CD4-positive, alpha-beta T cell (primary cell): ENCODE measurements around the gene ESR2. TPM values are rescaled to one million over a fixed set of nuclear protein-coding genes. Genes with fewer than 3 reads are reported as not detected.

Experiments used
- ATAC-seq: fragments of 200-7000 bp; cut with Tn5 transposase; one replicate; pipeline ENCODE4 v1.10.0; 2022; ENCODE audit warnings: mild to moderate bottlenecking; ENCODE audit not compliant: poor library complexity
- CTCF ChIA-PET: fragments of 350-600 bp; sonication (Branson Sonifier 250); formaldehyde crosslinking; loops from one replicate; lab custom pipeline; 2021; ENCODE audit warnings: antibody characterized with exemption, inconsistent platforms; lab: Charles Lee
- POLR2A ChIA-PET: fragments of 350-600 bp; sonication (Branson Sonifier 250); formaldehyde crosslinking; loops from one replicate; lab custom pipeline; 2021; ENCODE audit warnings: antibody characterized with exemption, inconsistent platforms; lab: Charles Lee
- DNase-seq, 14 experiments: peaks; one replicate each; pipeline ENCODE4 v3.0.0-alpha.2; 2013 to 2020; ENCODE audit warnings: mixed read lengths in 2 of 14
- H3K27ac ChIP-seq, 2 donors: one replicate each; pipeline versions ENCODE4 v1.5.1 to v1.7.0; 2013; ENCODE audit warnings: low read length in 2 of 2, low read depth in 1 of 2, mild to moderate bottlenecking in 1 of 2
- H3K27me3 ChIP-seq, 2 experiments: 1 replicate in 1 of 2; 2 replicates in 1 of 2; pipeline versions ENCODE4 v1.6.1 to v1.7.0; 2013; ENCODE audit warnings: low read length in 2 of 2, control low read depth in 1 of 2, mild to moderate bottlenecking in 1 of 2, moderate library complexity in 1 of 2; ENCODE audit not compliant: insufficient read depth in 2 of 2, control insufficient read depth in 1 of 2
- H3K36me3 ChIP-seq: one replicate; pipeline ENCODE4 v1.6.1; 2013; ENCODE audit warnings: low read length, control low read depth; ENCODE audit not compliant: insufficient read depth
- H3K4me1 ChIP-seq: one replicate; pipeline ENCODE4 v1.6.1; 2013; ENCODE audit warnings: low read length, control low read depth; ENCODE audit not compliant: insufficient read depth
- H3K4me3 ChIP-seq: one replicate; pipeline ENCODE4 v1.5.1; 2013; ENCODE audit warnings: mild to moderate bottlenecking, low read length, moderate library complexity
- H3K9me3 ChIP-seq, 2 experiments: 1 replicate in 1 of 2; 2 replicates in 1 of 2; pipeline versions ENCODE4 v1.6.1 to v1.7.0; 2013; ENCODE audit warnings: low read length in 2 of 2, mild to moderate bottlenecking in 2 of 2, control low read depth in 1 of 2, moderate library complexity in 1 of 2; ENCODE audit not compliant: control insufficient read depth in 1 of 2, insufficient read depth in 1 of 2
- H3K27ac Mint-ChIP-seq: one replicate; pipeline ENCODE4 v1.8.0; 2020; ENCODE audit warnings: mixed read lengths
- H3K27me3 Mint-ChIP-seq: one replicate; pipeline ENCODE4 v1.8.0; 2021; ENCODE audit warnings: mixed read lengths
- H3K36me3 Mint-ChIP-seq: one replicate; pipeline ENCODE4 v1.8.0; 2021; ENCODE audit warnings: low read depth, mixed read lengths
- H3K4me1 Mint-ChIP-seq: one replicate; pipeline ENCODE4 v1.8.0; 2021; ENCODE audit warnings: low read depth, mixed read lengths
- H3K4me3 Mint-ChIP-seq: one replicate; pipeline ENCODE4 v1.8.0; 2020; ENCODE audit warnings: mild to moderate bottlenecking, mixed read lengths
- H3K9me3 Mint-ChIP-seq: one replicate; pipeline ENCODE4 v1.8.0; 2020; ENCODE audit warnings: mixed read lengths
- CTCF ChIP-seq: fragments of 200-600 bp; IDR thresholded peaks from one replicate; pipeline ENCODE4 v1.8.0; 2022; ENCODE audit warnings: antibody characterized with exemption, mild to moderate bottlenecking
- intact Hi-C, 2 experiments: fragments of 100-400 bp; cut with DNase I in 1 of 2; cut with micrococcal nuclease in 1 of 2; formaldehyde crosslinking; loops; one replicate each; pipeline versions ENCODE4 v1.15.1 to v1.9.0; 2023 to 2025; cut with DNase I, micrococcal nuclease
- total RNA-seq, 174 experiments: library from RNA in 2 of 174; stranded (reverse) in 2 of 174; gene quantifications; one replicate each; pipeline ENCODE4 v1.2.3 and lab custom pipeline; 2021 to 2026

ESR2 gene
- total RNA-seq, 2 experiments from 2014 or later = 0.08 TPM; not detected in 1

- H3K4me3 Mint-ChIP-seq = no peak overlapping the region
- H3K27me3 Mint-ChIP-seq = peaks cover 11% of the 10 kb centered on the region
- DNase-seq = peak in 3 of 14 experiments; percentile 59 to 66 (median 59)
- no peak overlapping the region for H3K27ac Mint-ChIP-seq
- H3K4me3 ChIP-seq = no peak overlapping the region
- no peaks in the 10 kb centered on the region for H3K9me3 Mint-ChIP-seq
- peaks cover 4% of the 10 kb centered on the region for H3K4me1 Mint-ChIP-seq
- ChIA-PET POLR2A (interaction anchor here (1.0 kb wide), 1 partner anchor 134 kb away, joined by 6 read pairs; no protein-coding TSS in a partner anchor), CTCF (interaction anchor here (0.6 to 1.3 kb wide), 9 partner anchors 9 to 593 kb away, joined by 3 to 8 read pairs (median 4); partner anchors contain the start of gene ESR2)
- no peaks in the 10 kb centered on the region for H3K36me3 Mint-ChIP-seq
- no peaks in the 10 kb centered on the region for H3K4me1 ChIP-seq
- ATAC-seq = peak; percentile 77
- H3K9me3 ChIP-seq = no peaks in the 10 kb centered on the region
- H3K36me3 ChIP-seq = no peaks in the 10 kb centered on the region
- intact Hi-C loops = loop anchor here (1.0 to 5.0 kb wide), 2 partner anchors 504 to 916 kb away; no protein-coding TSS in a partner anchor
- no peaks in the 10 kb centered on the region for H3K27me3 ChIP-seq
- no peak overlapping the region for H3K27ac ChIP-seq
- peak; percentile 89 for TF ChIP-seq CTCF
Measured at GRCh38 chr14:64303471-64303917, 9.3 kb upstream of the ESR2 start.

GRCh38 chr14:64298773-64299172 lies 4.6 kb upstream of the ESR2 start:
- intact Hi-C loops = no loop called here
- H3K9me3 Mint-ChIP-seq = no peaks in the 10 kb centered on the region
- peaks cover 14% of the 10 kb centered on the region for H3K4me1 Mint-ChIP-seq
- Histone ChIP-seq H3K4me1 (peaks cover 16% of the 10 kb centered on the region), H3K27me3 (peaks cover 2 to 7% of the 10 kb centered on the region in 2 experiments), H3K36me3 (no peaks in the 10 kb centered on the region), H3K27ac (no peak overlapping the region), H3K9me3 (no peaks in the 10 kb centered on the region), H3K4me3 (no peak overlapping the region)
- no peak overlapping the region for H3K27ac Mint-ChIP-seq
- CTCF ChIA-PET = no interaction called here
- H3K36me3 Mint-ChIP-seq = no peaks in the 10 kb centered on the region
- ATAC-seq = no peak
- H3K27me3 Mint-ChIP-seq = peaks cover 41% of the 10 kb centered on the region
- TF ChIP-seq CTCF = no peak
- H3K4me3 Mint-ChIP-seq = no peak overlapping the region
- no peak for DNase-seq
- POLR2A ChIA-PET = interaction anchor here (0.6 kb wide), 1 partner anchor 14 kb away, joined by 3 read pairs; no protein-coding TSS in a partner anchor

- H3K27me3 Mint-ChIP-seq = peaks cover 50% of the 10 kb centered on the region
- peaks cover 15% of the 10 kb centered on the region for H3K4me1 Mint-ChIP-seq
- ATAC-seq (no peak), DNase-seq (no peak)
- Histone ChIP-seq H3K36me3 (no peaks in the 10 kb centered on the region), H3K4me3 (no peak overlapping the region), H3K27ac (no peak overlapping the region), H3K9me3 (no peaks in the 10 kb centered on the region), H3K4me1 (peaks cover 18% of the 10 kb centered on the region), H3K27me3 (peaks cover 6 to 11% of the 10 kb centered on the region in 2 experiments)
- no peak overlapping the region for H3K27ac Mint-ChIP-seq
- ChIA-PET POLR2A (no interaction called here), CTCF (no interaction called here)
- peak overlapping the region; percentile 54 for H3K4me3 Mint-ChIP-seq
- H3K9me3 Mint-ChIP-seq = no peaks in the 10 kb centered on the region
- no peaks in the 10 kb centered on the region for H3K36me3 Mint-ChIP-seq
- no peak for TF ChIP-seq CTCF
- intact Hi-C loops = no loop called here
Measured at GRCh38 chr14:64296561-64296960, 2.4 kb upstream of the ESR2 start.
